ENCODE data around the gene H2AZ1. TPM values are rescaled to one million over a fixed set of nuclear protein-coding genes. Genes with fewer than 3 reads are reported as not detected.

The H2AZ1 gene
- total RNA-seq, 1 donor from 2014 or later = 22.4 TPM

- no peaks in the 10 kb centered on the region for H3K36me3 ChIP-seq
- no peak for DNase-seq (ENCODE audit: low spot score in 2 of 2)
- no peaks in the 10 kb centered on the region for H3K4me1 ChIP-seq
- intact Hi-C loops (cut with DNase I) = no loop called here
- H3K27ac ChIP-seq = no peak overlapping the region
- H3K4me3 ChIP-seq = no peak overlapping the region
- H3K27me3 ChIP-seq = no peaks in the 10 kb centered on the region
- H3K9me3 ChIP-seq = no peaks in the 10 kb centered on the region
- TF ChIP-seq CTCF (IDR thresholded peaks at IDR 0.05) = no peak
These were observed 33.3 kb upstream of the H2AZ1 start for GRCh38 chr4:99983289-99983943.

- no peak for TF ChIP-seq CTCF (IDR thresholded peaks at IDR 0.05)
- Histone ChIP-seq H3K4me1 (no peaks in the 10 kb centered on the region), H3K27me3 (no peaks in the 10 kb centered on the region), H3K27ac (no peak overlapping the region), H3K4me3 (no peak overlapping the region), H3K36me3 (no peaks in the 10 kb centered on the region), H3K9me3 (no peaks in the 10 kb centered on the region)
- no peak for DNase-seq (ENCODE audit: low spot score in 2 of 2)
- intact Hi-C loops (cut with DNase I) = no loop called here
These were observed 29.8 kb upstream of the H2AZ1 start for GRCh38 chr4:99979872-99980271.

GRCh38 chr4:99971453-99972111, 21.5 kb upstream of the H2AZ1 start:
- intact Hi-C loops (cut with DNase I) = no loop called here
- TF ChIP-seq CTCF (IDR thresholded peaks at IDR 0.05) = no peak

GRCh38 chr4:99968330-99968729, 18.3 kb upstream of the H2AZ1 start:
- no peak for TF ChIP-seq CTCF (IDR thresholded peaks at IDR 0.05)
- H3K36me3 ChIP-seq = no peaks in the 10 kb centered on the region
- H3K4me3 ChIP-seq = no peak overlapping the region
- H3K27me3 ChIP-seq = no peaks in the 10 kb centered on the region
- no peak for DNase-seq (ENCODE audit: low spot score in 2 of 2)
- no peaks in the 10 kb centered on the region for H3K9me3 ChIP-seq
- H3K4me1 ChIP-seq = no peaks in the 10 kb centered on the region
- intact Hi-C loops (cut with DNase I) = no loop called here
- no peak overlapping the region for H3K27ac ChIP-seq

More at GRCh38 chr4:99971453-99972111, 21.5 kb upstream of the H2AZ1 start:
- Histone ChIP-seq H3K4me3 (no peak overlapping the region), H3K9me3 (no peaks in the 10 kb centered on the region), H3K4me1 (no peaks in the 10 kb centered on the region), H3K27ac (no peak overlapping the region), H3K36me3 (no peaks in the 10 kb centered on the region), H3K27me3 (no peaks in the 10 kb centered on the region)
- DNase-seq (ENCODE audit: low spot score in 2 of 2) = no peak

- no peak for TF ChIP-seq CTCF (IDR thresholded peaks at IDR 0.05)
- H3K9me3 ChIP-seq = no peaks in the 10 kb centered on the region
- H3K4me3 ChIP-seq = no peak overlapping the region
- no peaks in the 10 kb centered on the region for H3K4me1 ChIP-seq
- intact Hi-C loops (cut with DNase I) = no loop called here
- no peaks in the 10 kb centered on the region for H3K36me3 ChIP-seq
- no peak for DNase-seq (ENCODE audit: low spot score in 2 of 2)
- no peaks in the 10 kb centered on the region for H3K27me3 ChIP-seq
- no peak overlapping the region for H3K27ac ChIP-seq
These were observed 16.6 kb upstream of the H2AZ1 start for GRCh38 chr4:99966692-99967091.
